GM18867 (cell line): ENCODE measurements around the gene PRSS1.
"Not testable (repeated sequence)": the region's sequence is repeated elsewhere in the genome, so short reads cannot be mapped to it uniquely, and the experiment has no call there.

Source experiments
- ATAC-seq: cut with Tn5 transposase; IDR thresholded peaks from one replicate; pipeline ENCODE4 v1.9.1; 2021; ENCODE audit warnings: mild to moderate bottlenecking, moderate library complexity; ENCODE audit not compliant: unreplicated experiment

The PRSS1 gene

DNA sequence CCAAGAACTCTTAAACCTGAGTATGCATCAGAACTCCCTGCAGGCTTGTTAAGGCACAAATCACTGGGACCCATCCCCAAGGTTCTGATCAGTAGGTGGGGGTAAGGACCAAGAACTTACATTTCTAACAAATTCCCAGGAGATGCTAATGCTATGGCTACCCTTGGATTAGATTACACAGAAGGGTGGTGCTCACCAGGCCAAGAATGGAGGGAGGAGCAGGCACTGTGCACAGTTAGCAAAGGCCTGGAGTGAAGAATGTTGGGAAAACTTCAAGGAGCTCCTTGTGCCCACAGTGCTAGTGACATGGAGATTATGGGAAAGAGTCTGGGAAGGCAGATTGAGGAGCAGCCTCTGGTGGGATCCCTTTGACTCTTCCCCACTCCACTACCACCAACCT lies 23.4 kb downstream of the PRSS1 start:
- ATAC-seq: no peak

DNA sequence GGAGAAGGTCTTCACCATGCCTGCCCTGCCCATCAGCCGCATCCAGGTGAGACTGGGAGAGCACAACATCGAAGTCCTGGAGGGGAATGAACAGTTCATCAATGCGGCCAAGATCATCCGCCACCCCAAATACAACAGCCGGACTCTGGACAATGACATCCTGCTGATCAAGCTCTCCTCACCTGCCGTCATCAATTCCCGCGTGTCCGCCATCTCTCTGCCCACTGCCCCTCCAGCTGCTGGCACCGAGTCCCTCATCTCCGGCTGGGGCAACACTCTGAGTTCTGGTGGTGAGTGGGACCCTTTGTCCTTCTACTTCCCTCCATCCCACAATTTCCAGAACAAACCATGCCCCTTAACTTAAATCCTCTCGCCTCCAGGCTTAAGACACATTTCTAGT lies 24.0 kb downstream of the PRSS1 start:
- no peak for ATAC-seq

DNA sequence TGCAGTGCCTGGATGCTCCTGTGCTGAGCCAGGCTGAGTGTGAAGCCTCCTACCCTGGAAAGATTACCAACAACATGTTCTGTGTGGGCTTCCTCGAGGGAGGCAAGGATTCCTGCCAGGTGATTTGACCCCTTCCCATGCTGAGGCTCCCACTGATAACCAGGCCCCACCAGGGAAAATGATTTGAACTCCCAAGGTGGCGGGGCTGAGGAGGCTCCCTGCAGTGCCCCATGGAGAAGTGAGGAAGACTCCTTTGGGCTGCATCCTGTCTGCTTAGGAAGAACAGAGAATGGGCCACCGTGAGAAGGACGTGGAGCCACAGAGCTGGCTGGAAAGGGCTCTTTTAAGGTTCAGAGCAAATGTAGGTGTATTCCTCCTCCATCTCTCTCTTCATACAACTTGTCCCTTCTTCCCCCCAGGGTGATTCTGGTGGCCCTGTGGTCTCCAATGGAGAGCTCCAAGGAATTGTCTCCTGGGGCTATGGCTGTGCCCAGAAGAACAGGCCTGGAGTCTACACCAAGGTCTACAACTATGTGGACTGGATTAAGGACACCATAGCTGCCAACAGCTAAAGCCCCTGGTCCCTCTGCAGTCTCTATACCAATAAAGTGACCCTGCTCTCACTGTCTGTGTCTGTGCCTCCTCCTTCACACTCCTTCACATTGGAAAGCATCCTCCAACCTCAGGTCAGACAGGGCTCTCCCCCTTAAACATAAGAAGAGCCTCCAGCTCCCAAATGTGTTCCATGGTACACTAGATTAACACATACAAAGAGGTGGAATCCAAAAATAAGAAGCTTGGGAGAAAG lies 24.9 kb downstream of the PRSS1 start:
- ATAC-seq: no peak

DNA sequence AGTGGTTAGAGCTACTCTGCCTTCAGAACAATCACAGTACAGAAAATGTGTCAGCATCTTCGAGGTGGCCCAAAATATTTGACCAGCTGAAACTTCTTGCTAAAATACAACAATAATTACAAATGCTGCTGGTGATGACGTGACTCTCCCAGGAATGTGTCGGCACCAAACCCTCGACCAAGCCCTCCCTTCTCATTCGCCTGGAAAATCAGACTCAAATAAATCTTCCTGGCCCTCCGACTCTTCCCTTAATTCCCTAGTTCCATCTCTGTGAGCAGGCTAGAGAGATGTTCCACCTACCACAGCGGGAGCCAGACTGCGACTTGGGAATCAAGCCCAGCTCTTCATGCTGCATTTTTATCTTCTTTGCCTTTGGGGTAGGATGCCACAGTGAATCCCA lies 25.6 kb downstream of the PRSS1 start:
- ATAC-seq: no peak

DNA sequence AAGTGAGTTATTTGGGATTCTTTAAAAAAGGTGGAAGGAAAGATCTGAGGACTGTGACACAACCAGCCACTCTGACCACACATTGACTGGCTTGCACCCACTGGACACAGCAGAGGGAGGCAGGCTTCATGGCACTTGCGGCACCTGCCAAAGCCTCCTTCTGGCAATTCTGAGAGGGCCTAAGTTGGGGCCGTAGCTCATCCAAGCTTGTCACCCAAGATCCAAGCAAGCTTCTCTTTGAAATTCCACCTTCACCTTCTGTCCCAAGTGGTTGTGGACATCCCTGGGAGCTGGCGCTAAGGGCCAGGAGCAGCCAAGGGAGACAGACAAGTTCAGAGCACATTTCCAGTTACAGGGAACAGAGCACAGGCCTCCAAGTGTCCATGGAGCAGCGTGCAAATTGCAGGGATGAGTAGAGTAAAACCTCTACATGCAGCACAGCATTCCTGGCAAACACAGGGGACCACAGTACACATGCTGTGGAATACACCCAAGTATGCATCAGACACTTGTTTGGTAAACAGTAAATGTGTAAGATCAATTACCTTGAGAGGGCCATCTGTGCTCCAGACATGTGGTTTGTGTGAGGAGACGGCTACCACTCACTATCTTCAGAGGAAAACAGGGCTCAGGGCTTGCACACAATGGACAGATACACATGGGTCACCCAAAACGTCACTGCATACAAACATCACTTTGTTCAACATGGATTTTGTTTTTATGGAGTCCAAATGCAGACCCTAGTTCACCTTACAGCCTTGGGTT lies 26.3 kb downstream of the PRSS1 start:
- ATAC-seq: not testable (repeated sequence)

DNA sequence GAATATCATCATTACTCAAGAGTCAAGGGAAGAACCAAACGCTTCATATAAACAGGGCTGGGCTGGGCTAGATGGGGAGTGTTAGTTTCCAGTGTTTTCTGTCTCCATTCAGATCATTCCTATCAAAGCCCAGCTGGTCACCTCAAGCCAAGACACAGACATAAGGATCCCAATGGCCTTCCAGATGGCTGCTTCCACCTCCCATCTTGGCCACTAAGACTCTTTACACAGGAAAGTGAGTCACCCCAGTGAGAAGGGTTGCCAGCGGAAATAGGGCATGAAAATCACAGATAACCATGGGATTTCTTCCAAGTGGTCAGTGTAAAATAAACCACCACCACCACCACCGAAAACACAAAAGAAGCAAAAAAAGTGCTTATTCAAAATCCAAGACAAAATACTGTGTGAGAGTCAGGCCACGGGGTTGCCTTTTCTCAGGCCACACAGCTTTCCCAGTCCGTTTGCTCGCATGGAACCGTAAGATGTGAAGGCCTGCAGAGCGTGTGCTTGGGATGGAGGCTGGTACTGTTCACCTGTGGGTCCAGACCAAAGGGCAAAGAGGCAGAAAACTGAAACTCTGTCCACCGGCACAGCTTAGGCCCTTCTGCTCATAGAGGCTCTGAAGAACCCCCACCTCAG lies 27.1 kb downstream of the PRSS1 start:
- ATAC-seq: no peak

DNA sequence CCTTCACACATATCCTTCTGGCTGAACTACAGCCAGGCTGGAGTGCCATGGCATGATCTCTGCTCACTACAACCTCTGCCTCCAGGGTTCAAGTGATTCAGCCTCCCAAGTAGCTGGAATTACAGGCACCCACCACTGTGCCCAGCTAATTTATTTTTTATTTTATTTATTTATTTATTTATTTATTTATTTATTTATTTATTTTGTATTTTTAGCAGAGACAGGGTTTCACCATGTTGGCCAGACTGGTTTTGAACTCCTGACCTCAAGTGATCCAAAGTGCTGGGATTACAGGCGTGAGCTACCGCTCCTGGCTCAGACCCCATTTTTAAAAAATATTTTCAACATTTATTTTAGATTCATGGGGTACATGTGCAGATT lies 27.6 kb downstream of the PRSS1 start:
- not testable (repeated sequence) for ATAC-seq

DNA sequence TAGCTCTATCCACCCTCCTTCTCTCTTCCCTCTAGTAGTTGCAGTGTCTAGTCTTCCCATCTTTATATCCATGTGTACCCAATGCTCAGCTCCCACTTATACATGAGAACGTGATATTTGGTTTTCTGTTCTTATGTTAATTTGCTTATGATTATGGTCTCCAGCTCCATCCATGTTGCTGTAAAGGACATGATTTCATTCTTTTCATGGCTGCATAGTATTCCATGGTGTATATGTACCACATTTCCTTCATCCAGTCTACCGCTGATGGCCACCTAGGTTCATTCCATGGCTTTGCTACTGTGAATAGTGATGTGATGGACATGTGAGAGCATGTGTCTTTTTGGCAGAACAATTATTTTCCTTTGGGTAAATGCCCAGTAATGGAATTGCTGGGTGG lies 28.0 kb downstream of the PRSS1 start:
- no peak for ATAC-seq

DNA sequence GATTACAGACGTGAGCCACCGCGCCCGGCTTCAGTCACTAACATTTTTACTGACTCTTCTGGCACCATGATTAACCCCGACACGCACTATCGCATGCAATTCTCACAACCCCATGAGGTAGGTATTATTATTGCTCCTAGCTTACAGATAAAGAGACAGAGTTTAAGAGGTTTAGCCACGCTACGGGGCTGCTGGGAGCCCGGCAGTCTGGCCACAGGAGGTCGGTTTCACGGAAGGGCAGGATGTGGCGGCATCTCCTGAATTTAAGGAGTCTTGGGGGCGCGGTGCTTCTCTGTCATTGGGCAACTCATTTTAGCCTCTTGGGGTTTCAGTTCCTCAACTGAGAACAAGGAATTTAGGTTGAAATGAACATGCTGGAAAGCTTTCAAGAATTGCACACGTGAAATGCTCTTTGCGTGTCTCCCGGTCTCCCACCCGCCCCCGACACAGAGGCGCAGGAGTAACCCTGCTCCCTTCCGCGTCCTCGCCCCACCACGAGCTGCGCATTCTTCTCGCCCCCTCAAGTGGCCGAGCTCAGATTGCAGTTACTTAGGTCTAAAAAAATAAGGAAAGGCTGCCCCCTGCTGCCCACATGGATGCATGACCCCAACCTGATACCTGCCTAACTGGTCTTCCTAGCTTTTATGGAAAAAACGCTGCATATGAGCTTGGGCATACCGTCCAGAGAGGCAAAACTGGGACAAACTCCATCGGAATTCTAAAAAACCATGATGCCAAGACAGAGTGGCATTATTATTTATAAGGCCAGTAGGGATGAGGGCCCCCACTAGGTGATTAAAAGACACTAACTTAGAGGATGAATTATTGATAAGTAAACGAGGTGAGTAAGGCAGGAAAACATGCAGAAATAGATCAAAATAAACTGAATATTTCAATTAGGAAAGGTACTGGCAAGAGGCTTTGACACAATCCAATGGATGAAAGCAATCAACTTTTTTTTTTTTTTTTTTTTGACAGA lies 33.9 kb downstream of the PRSS1 start:
- ATAC-seq: peak; percentile 90

DNA sequence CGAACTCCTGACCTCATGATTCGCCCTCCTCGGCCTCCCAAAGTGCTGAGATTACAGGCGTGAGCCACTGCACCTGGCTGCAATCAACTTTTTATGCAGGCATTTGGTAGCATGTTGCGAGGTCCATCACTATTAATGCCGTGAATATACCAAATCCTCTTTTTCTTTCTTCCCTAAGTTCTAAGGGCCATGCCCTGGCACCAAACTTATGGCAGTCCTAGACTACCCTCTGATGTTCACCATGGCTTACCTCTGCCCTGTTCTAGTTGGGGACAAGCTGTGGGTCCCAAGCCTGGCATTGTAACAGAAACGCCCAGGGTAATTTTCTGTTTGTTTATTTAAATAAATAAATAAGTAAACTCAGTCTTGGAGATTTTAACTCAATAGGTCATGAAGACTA lies 34.8 kb downstream of the PRSS1 start:
- no peak for ATAC-seq

DNA sequence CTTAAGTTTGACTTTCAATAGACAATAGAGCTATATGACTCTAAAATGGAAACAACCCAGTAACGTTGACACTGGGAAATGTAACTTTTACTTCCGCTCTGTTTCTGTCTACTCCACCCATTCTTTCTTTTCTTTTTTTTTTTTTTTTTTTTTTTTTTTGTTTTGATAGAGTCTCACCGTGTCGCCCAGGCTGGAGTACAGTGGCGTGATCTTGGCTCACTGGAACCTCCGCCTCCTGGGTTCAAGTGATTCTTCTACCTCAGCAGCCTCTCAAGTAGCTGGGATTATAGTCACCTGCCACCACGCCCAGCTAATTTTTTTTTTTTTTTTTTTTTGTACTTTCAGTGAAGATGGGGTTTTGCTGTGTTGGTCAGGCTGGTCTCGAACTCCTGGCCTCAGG lies 35.4 kb downstream of the PRSS1 start:
- no peak for ATAC-seq

DNA sequence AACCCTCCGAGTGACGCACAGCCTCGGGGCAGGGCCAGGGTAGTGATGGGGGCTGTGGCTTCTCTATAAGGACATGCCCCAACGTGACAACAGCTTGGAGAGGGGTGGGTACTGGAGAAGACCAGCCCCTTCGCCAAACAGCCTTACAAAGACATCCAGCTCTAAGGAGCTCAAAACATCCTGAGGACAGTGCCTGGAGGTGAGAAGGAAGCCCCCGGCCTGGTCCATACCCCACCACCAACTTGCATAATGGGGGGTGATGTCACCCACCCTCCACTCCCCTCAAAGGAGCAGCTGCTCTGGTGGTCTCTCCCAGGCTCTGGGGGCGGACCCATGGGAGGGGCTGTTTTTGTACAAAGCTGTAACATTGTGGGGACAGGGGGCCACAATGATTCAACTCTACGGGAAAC lies 36.6 kb downstream of the PRSS1 start:
- ATAC-seq: no peak

DNA sequence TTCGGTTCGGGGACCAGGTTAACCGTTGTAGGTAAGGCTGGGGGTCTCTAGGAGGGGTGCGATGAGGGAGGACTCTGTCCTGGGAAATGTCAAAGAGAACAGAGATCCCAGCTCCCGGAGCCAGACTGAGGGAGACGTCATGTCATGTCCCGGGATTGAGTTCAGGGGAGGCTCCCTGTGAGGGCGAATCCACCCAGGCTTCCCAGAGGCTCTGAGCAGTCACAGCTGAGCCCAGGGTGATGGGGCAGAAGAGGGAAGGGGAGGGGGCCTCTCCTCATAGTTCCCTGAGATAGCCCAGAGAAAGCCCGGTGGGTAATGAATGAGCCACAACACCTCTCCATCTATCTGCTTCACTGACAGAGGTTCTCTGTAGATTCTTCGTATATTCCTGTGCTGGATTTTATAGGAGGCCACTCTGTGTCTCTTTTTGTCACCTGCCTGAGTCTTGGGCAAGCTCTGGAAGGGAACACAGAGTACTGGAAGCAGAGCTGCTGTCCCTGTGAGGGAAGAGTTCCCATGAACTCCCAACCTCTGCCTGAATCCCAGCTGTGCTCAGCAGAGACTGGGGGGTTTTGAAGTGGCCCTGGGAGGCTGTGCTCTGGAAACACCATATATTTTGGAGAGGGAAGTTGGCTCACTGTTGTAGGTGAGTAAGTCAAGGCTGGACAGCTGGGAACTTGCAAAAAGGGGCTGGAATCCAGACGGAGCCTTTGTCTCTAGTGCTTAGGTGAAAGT lies 37.9 kb downstream of the PRSS1 start:
- no peak for ATAC-seq

DNA sequence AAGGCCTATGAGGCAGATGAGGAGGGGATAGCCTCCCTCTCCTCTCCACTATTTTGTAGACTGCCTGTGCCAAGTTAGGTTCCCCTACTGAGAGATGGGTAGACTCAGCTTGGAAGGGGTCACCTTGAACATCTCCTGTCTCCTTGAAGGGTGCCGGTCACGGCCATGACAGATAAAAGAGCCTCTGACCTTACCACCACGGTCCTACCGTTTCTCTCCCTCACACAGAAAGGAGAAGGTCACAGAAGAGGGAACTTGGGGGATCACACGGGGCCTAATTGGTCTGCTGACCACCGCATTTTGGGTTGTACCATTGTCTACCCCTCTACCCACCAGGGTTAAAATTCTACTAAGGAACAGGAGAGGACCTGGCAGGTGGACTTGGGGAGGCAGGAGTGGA lies 38.5 kb downstream of the PRSS1 start:
- no peak for ATAC-seq

DNA sequence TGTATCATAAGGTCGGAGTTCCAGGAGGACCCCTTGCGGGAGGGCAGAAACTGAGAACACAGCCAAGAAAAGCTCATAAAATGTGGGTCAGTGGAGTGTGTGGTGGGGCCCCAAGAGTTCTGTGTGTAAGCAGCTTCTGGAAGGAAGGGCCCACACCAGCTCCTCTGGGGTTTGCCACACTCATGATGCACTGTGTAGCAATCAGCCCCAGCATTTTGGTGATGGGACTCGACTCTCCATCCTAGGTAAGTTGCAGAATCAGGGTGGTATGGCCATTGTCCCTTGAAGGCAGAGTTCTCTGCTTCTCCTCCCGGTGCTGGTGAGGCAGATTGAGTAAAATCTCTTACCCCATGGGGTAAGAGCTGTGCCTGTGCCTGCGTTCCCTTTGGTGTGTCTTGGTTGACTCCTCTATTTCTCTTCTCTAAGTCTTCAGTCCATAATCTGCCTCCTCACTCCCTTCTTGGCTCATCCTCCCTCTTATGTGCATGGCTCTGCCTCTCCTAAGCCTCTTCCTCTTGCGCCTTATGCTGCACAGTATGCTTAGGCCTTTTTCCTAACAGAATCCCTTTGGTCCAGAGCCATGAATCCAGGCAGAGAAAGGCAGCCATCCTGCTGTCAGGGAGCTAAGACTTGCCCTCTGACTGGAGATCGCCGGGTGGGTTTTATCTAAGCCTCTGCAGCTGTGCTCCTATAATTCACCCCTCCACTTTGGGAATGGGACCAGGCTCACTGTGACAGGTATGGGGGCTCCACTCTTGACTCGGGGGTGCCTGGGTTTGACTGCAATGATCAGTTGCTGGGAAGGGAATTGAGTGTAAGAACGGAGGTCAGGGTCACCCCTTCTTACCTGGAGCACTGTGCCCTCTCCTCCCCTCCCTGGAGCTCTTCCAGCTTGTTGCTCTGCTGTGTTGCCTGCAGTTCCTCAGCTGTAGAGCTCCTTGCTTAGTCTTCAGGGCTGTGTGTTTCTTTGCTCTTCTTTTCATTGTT lies 39.3 kb downstream of the PRSS1 start:
- no peak for ATAC-seq

DNA sequence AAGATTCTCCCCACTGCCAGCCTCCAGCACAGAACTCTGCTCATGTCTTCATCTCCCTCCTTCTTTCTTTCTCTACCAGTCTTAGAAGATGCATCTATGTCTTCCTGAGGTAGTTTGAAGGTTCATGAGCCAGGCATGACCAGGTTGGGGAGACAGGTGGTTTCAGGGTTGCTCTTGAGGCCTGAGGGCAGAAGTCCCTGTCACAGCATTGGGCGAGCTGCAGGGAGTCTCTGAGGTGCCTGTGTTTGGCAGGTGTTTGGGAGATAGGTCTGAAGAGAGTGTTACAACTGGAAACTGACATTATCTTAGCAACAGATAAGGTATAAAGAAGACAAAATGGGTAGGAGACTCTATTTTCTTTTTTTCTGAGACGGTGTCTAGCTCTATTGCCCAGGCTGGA lies 40.2 kb downstream of the PRSS1 start:
- no peak for ATAC-seq

DNA sequence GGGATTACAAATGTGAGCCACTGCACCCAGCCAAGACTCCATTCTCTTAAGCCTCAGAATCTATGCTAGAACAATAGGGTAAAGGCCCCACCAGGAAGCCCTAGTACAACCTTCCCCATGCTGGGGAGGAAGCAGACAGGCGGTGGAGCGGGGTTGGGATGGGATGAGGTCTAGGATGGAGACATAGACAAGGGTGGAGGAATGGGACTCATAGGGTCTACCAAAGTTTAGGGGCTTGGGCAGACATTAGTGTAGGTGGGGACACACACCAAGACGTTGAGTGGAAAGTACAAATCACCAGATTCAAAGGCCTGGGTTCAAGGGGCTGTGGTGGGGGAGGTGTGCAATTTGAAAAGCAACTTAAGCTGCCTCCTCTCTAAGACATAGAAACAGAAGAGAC lies 40.8 kb downstream of the PRSS1 start:
- ATAC-seq: no peak

DNA sequence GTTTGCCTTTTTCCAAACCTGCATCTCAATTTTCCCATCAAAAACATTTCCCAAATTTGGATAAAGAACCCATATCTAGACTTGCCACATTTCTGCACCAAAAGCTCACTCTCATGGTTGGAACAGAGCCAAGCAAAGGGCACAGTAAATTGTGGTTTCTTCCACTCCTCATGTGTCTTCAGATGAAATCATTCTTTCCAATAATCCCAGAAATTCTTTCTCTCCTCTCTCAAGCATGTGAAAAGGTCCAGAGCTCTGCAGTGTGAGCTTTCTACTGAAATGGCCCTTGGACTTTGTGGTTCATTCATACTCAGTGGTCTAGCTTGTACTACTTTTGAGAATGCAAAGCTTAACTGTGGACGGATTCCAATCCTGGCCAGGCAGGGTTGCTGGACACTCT lies 41.3 kb downstream of the PRSS1 start:
- no peak for ATAC-seq

DNA sequence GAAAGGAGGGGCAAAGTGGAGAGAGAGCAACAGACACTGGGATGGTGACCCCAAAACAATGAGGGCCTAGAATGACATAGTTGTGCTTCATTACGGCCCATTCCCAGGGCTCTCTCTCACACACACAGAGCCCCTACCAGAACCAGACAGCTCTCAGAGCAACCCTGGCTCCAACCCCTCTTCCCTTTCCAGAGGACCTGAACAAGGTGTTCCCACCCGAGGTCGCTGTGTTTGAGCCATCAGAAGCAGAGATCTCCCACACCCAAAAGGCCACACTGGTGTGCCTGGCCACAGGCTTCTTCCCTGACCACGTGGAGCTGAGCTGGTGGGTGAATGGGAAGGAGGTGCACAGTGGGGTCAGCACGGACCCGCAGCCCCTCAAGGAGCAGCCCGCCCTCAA lies 42.2 kb downstream of the PRSS1 start:
- no peak for ATAC-seq
